Uterus (tissue), 2 donors: ENCODE results near the gene BCO1.

Experiments
- POLR2A ChIP-seq, 2 donors: fragments of 450-650 bp; IDR thresholded peaks; one replicate each; pipeline ENCODE4 v1.6.1; 2016; ENCODE audit warnings: antibody characterized with exemption in 2 of 2, mild to moderate bottlenecking in 1 of 2, moderate library complexity in 1 of 2
- TF ChIP-seq, protein P1 (sequence below), 4 experiments: fragments of 200-600 bp in 2 of 4; fragments of 450-650 bp in 2 of 4; sonication (generic) in 2 of 4; IDR thresholded peaks; one replicate each; pipeline ENCODE4 v1.5.1; 2016 to 2019; ENCODE audit warnings: antibody characterized with exemption in 4 of 4, mild to moderate bottlenecking in 2 of 4, moderate library complexity in 1 of 4

- TF ChIP-seq, protein P1, sequence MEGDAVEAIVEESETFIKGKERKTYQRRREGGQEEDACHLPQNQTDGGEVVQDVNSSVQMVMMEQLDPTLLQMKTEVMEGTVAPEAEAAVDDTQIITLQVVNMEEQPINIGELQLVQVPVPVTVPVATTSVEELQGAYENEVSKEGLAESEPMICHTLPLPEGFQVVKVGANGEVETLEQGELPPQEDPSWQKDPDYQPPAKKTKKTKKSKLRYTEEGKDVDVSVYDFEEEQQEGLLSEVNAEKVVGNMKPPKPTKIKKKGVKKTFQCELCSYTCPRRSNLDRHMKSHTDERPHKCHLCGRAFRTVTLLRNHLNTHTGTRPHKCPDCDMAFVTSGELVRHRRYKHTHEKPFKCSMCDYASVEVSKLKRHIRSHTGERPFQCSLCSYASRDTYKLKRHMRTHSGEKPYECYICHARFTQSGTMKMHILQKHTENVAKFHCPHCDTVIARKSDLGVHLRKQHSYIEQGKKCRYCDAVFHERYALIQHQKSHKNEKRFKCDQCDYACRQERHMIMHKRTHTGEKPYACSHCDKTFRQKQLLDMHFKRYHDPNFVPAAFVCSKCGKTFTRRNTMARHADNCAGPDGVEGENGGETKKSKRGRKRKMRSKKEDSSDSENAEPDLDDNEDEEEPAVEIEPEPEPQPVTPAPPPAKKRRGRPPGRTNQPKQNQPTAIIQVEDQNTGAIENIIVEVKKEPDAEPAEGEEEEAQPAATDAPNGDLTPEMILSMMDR (IDR thresholded peaks at IDR 0.05) = peak in 3 of 4 experiments; percentile 11 to 40 (median 16)
- TF ChIP-seq POLR2A (IDR thresholded peaks at IDR 0.05) = no peak
These were observed 22.7 kb downstream of the BCO1 start for GRCh38 chr16:81261049-81261648.
